GM12874 (cell line): ENCODE data around the gene TSGA10IP.

Experiments
- CTCF ChIP-seq: IDR thresholded peaks from 2 replicates; pipeline ENCODE4 v1.5.1; 2011; ENCODE audit warnings: low read depth, mild to moderate bottlenecking, control low read depth, low read length, moderate library complexity; ENCODE audit not compliant: insufficient read depth

The TSGA10IP gene

DNA sequence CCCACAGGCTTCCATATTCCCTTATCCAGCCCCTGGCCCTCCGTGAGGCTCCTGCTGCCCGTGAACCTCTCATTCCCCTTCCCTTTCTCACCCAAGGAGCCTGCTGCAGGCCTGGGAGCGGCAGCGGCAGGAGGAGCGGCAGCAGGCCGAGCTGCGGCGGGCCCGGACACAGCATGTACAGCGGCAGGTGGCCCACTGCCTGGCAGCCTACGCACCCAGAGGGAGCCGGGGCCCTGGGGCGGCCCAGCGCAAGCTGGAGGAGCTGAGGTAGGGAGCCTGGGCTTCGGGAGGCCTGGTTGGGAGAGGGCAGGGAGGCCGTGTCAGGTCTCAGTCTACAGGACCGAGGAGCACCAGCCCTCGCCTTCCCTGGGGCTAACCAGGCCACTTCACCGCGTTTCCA, 8.2 kb downstream of the TSGA10IP start:
- no peak for TF ChIP-seq CTCF

- no peak for TF ChIP-seq CTCF
Measured at GRCh38 chr11:65954771-65955170, 9.5 kb downstream of the TSGA10IP start.

GRCh38 chr11:65958291-65958690, 13.0 kb downstream of the TSGA10IP start:
- TF ChIP-seq CTCF, result no peak

GRCh38 chr11:65958774-65959420, 13.6 kb downstream of the TSGA10IP start:
- TF ChIP-seq CTCF, result no peak

DNA sequence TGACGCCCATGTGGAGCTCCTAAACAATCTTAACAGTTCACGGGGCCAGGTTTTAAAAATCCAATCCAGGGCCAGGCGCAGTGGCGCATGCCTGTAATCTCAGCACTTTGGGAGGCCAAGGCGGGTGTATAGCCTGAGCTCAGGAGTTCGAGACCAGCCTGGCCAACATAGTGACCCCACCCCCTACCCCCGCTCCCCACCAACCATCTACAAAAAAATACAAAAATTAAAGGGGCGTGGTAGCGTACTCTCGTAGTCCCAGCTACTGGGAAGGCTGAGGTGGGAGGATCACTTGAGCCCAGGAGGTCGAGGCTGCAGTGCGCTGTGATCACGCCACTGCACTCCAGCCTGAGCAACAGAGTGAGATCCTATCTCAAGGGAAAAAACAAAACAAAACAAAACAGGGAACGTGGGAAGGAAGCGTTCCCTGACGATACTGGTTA, 15.6 kb downstream of the TSGA10IP start:
- no peak for TF ChIP-seq CTCF

DNA sequence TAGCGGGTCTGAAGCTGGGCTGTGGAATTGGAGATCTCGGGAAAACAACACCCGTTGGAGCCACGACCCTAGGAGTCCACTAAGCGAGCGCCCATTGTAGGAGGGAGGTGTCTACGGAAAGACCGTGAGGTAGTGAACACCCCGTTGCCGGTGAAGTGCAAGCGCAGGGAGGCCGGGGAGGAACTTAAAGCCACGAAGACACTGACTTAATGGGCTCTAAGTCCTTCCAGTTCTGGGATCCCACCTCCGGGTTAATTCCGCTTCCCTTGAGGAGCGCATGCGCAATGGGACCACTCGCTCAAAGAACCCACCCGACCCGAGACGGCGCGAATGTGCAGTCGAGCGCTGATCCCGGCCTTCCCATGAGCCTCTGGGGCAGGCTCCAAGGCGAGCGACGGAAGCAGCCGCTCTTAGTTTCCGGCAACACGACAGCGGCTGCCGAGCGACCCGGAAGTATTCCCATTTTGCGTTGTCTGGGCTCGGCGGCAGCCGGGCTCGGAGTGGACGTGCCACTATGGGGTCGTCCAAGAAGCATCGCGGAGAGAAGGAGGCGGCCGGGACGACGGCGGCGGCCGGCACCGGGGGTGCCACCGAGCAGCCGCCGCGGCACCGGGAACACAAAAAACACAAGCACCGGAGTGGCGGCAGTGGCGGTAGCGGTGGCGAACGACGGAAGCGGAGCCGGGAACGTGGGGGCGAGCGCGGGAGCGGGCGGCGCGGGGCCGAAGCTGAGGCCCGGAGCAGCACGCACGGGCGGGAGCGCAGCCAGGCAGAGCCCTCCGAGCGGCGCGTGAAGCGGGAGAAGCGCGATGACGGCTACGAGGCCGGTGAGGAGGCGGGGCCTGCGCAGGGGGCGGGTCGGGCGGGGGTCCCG, 16.2 kb downstream of the TSGA10IP start, which contains the start of gene SART1:
TSS of gene SART1 (plus strand) at position 468 of the 874 bp plus-strand sequence. CDS start at position 515, 47 bp downstream.
- no peak for TF ChIP-seq CTCF

GRCh38 chr11:65962141-65962564, 16.9 kb downstream of the TSGA10IP start:
- TF ChIP-seq CTCF, result no peak
